Measurements from ENCODE around the gene UCHL1. TPM values are rescaled to one million over a fixed set of nuclear protein-coding genes. Genes with fewer than 3 reads are reported as not detected.

The UCHL1 gene
- total and polyA plus RNA-seq, 4 donors, result 0.51 to 2.6 (median 0.70) TPM

DNA sequence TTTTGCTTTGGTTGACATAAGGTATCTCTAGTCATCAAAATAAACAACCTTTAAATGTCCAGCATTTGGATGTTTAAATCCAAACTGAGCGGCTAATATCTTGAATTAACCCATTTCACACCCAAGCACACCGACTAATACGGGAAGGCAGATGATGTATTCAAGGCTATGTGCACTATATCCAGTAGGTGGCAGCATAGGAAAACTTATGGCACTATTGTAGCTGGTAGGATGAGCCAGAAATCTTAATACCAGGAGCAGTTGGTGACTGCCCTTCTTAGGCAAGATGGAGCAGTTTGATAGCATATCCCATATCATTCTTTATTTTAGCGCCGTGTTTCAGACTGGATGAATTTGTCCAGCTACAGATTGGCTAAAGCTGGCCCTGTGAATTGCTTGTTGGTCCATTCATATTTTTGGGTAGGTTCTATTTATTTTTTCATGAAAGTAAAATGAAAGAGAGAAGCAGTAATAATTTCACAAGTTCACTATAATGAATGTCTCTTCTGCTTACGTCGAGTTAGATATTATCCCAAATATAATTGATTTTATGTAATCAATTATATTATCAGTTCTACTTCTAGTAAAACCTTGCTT lies 24.4 kb downstream of the UCHL1 start:
- Histone ChIP-seq H3K9ac (ENCODE audit: low read depth in 1 of 2, low read length in 2 of 2) (no peak overlapping the region), H3K4me1 (ENCODE audit: control insufficient read depth in 4 of 4, insufficient read depth in 4 of 4, low read length in 3 of 4) (no peaks in the 10 kb centered on the region), H3K9me3 (ENCODE audit: control insufficient read depth in 4 of 4, low read length in 3 of 4) (no peaks in the 10 kb centered on the region), H3K4me3 (ENCODE audit: low read depth in 1 of 3, low read length in 3 of 3) (no peak overlapping the region), H3K27ac (ENCODE audit: low read depth in 1 of 2, low read length in 2 of 2) (no peak overlapping the region), H3K27me3 (ENCODE audit: control insufficient read depth in 4 of 4, insufficient read depth in 4 of 4, low read length in 3 of 4) (peaks cover 0 to under 1% (median 0%) of the 10 kb centered on the region in 4 donors), H3K36me3 (ENCODE audit: control insufficient read depth in 4 of 4, insufficient read depth in 3 of 4, low read depth in 1 of 4, low read length in 3 of 4) (no peaks in the 10 kb centered on the region)
- DNase-seq (ENCODE audit: low spot score), result no peak
- no peak for TF ChIP-seq TAF1 (conservative IDR thresholded peaks at IDR 0.05)
- TF ChIP-seq HNF4G (IDR thresholded peaks at IDR 0.05), result no peak
- TF ChIP-seq GABPA (IDR thresholded peaks at IDR 0.05 in 1 of 2, conservative IDR thresholded peaks at IDR 0.05 in 1 of 2), result no peak
- no peak for TF ChIP-seq JUND (IDR thresholded peaks at IDR 0.05)
- TF ChIP-seq, protein P1, sequence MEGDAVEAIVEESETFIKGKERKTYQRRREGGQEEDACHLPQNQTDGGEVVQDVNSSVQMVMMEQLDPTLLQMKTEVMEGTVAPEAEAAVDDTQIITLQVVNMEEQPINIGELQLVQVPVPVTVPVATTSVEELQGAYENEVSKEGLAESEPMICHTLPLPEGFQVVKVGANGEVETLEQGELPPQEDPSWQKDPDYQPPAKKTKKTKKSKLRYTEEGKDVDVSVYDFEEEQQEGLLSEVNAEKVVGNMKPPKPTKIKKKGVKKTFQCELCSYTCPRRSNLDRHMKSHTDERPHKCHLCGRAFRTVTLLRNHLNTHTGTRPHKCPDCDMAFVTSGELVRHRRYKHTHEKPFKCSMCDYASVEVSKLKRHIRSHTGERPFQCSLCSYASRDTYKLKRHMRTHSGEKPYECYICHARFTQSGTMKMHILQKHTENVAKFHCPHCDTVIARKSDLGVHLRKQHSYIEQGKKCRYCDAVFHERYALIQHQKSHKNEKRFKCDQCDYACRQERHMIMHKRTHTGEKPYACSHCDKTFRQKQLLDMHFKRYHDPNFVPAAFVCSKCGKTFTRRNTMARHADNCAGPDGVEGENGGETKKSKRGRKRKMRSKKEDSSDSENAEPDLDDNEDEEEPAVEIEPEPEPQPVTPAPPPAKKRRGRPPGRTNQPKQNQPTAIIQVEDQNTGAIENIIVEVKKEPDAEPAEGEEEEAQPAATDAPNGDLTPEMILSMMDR (IDR thresholded peaks at IDR 0.05; ENCODE audit: low read depth, low read length, missing input control), result peak; percentile 96
- no peak for TF ChIP-seq EGR1 (IDR thresholded peaks at IDR 0.05; ENCODE audit: low read depth in 2 of 2)
- TF ChIP-seq, protein P2, sequence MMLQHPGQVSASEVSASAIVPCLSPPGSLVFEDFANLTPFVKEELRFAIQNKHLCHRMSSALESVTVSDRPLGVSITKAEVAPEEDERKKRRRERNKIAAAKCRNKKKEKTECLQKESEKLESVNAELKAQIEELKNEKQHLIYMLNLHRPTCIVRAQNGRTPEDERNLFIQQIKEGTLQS (IDR thresholded peaks at IDR 0.05), result no peak
- TF ChIP-seq, protein P3, sequence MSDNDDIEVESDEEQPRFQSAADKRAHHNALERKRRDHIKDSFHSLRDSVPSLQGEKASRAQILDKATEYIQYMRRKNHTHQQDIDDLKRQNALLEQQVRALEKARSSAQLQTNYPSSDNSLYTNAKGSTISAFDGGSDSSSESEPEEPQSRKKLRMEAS (IDR thresholded peaks at IDR 0.05), result no peak
- no peak for TF ChIP-seq YY1 (IDR thresholded peaks at IDR 0.05)
- TF ChIP-seq RAD21 (IDR thresholded peaks at IDR 0.05), result peak; percentile 99
- no peak for TF ChIP-seq NR2F2 (IDR thresholded peaks at IDR 0.05)
- TF ChIP-seq RXRA (IDR thresholded peaks at IDR 0.05), result no peak
- TF ChIP-seq SP1 (IDR thresholded peaks at IDR 0.05), result no peak
- TF ChIP-seq, protein P4, sequence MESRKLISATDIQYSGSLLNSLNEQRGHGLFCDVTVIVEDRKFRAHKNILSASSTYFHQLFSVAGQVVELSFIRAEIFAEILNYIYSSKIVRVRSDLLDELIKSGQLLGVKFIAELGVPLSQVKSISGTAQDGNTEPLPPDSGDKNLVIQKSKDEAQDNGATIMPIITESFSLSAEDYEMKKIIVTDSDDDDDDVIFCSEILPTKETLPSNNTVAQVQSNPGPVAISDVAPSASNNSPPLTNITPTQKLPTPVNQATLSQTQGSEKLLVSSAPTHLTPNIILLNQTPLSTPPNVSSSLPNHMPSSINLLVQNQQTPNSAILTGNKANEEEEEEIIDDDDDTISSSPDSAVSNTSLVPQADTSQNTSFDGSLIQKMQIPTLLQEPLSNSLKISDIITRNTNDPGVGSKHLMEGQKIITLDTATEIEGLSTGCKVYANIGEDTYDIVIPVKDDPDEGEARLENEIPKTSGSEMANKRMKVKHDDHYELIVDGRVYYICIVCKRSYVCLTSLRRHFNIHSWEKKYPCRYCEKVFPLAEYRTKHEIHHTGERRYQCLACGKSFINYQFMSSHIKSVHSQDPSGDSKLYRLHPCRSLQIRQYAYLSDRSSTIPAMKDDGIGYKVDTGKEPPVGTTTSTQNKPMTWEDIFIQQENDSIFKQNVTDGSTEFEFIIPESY (IDR thresholded peaks at IDR 0.05), result no peak
- 11% methylated on average over 7 of the region's 7 CpGs for WGBS

DNA sequence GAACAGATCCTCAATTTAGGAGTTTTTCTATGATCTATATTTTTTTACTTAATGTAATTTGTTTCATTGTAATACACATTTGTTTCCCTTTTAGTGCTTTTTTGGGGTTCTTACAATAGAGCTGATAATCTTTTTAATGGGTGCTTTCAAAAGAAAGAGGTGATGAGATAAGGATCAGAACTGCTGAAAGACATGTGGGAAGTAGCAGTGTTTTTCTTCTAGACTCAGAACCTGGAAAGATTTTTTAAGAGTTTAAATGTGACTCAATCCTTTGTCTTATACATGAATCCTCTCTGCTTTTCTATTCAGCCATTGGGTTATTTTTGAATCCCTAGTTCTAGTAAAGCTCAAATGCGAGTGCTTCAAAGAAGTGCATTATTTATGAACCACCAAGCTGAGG lies 25.6 kb downstream of the UCHL1 start:
- TF ChIP-seq RAD21 (IDR thresholded peaks at IDR 0.05), result no peak
- TF ChIP-seq, protein P2 (IDR thresholded peaks at IDR 0.05), result no peak
- WGBS, result 0% methylated on average over 1 of the region's 1 CpG
- no peak for DNase-seq (ENCODE audit: low spot score)
- Histone ChIP-seq H3K4me3 (ENCODE audit: low read depth in 1 of 3, low read length in 3 of 3) (no peak overlapping the region), H3K4me1 (ENCODE audit: control insufficient read depth in 4 of 4, insufficient read depth in 4 of 4, low read length in 3 of 4) (no peaks in the 10 kb centered on the region), H3K9ac (ENCODE audit: low read depth in 1 of 2, low read length in 2 of 2) (no peak overlapping the region), H3K27me3 (ENCODE audit: control insufficient read depth in 4 of 4, insufficient read depth in 4 of 4, low read length in 3 of 4) (peaks cover 0 to 3% (median 0%) of the 10 kb centered on the region in 4 donors), H3K36me3 (ENCODE audit: control insufficient read depth in 4 of 4, insufficient read depth in 3 of 4, low read depth in 1 of 4, low read length in 3 of 4) (no peaks in the 10 kb centered on the region), H3K27ac (ENCODE audit: low read depth in 1 of 2, low read length in 2 of 2) (no peak overlapping the region), H3K9me3 (ENCODE audit: control insufficient read depth in 4 of 4, low read length in 3 of 4) (no peaks in the 10 kb centered on the region)
